HG03432 (cell line): ENCODE measurements around the gene PACS2.
A peak's percentile ranks its signal among the peaks of the same experiment; 100 is the strongest.

Source experiments
- ATAC-seq: cut with Tn5 transposase; IDR thresholded peaks from one replicate; pipeline ENCODE4 v1.9.1; 2021; ENCODE audit warnings: mild to moderate bottlenecking, moderate library complexity; ENCODE audit not compliant: unreplicated experiment

PACS2 gene

DNA sequence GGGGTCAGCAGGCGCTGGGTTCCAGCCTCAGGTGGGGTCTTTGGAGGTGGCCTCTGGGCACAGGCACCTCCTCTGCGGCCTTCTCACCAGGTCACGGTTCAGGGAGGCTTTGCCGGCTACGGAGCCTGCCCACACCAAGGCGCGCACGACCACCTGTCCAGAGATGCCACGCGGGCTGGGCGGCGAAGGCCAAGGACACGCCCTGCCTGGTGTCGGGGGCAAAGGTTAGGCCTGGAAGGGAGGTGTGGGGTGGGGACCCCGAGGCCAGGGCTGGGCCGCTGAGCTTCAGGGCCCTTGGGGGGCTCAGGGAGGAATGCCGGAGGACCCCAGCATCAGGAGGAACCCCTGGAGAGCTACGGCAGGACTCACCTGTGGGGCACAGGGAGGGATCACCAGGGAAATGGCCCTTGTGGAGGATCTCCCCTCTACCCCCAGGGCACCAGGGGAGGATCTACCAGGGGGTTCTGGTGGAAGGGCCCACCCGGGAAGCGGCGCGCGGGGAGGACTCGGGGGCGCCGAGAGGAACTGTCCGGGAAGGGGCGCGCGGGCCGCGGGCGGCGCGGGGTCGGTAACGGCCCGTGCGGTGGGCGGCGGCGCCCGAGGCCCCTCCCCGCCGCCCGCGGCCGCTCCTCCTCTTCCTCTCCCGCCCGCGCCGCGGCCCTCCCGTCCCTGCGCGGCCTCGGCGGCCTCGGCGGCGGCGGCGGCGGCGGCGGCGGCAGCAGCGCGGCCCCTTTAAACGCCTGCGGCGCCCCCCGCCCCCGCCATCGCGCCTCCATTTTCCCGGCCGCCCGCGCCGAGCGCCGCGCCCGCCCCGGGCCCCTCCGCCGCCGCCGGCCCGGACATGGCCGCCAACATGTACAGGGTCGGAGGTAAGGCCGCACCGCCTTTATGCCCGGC is 104.9 kb downstream of the PACS2 start, which contains the start of gene MTA1:
TSS of gene MTA1 (plus strand) at position 633 of the 897 bp plus-strand sequence. CDS start at position 842, 209 bp downstream.
- ATAC-seq, result peak; percentile 57

DNA sequence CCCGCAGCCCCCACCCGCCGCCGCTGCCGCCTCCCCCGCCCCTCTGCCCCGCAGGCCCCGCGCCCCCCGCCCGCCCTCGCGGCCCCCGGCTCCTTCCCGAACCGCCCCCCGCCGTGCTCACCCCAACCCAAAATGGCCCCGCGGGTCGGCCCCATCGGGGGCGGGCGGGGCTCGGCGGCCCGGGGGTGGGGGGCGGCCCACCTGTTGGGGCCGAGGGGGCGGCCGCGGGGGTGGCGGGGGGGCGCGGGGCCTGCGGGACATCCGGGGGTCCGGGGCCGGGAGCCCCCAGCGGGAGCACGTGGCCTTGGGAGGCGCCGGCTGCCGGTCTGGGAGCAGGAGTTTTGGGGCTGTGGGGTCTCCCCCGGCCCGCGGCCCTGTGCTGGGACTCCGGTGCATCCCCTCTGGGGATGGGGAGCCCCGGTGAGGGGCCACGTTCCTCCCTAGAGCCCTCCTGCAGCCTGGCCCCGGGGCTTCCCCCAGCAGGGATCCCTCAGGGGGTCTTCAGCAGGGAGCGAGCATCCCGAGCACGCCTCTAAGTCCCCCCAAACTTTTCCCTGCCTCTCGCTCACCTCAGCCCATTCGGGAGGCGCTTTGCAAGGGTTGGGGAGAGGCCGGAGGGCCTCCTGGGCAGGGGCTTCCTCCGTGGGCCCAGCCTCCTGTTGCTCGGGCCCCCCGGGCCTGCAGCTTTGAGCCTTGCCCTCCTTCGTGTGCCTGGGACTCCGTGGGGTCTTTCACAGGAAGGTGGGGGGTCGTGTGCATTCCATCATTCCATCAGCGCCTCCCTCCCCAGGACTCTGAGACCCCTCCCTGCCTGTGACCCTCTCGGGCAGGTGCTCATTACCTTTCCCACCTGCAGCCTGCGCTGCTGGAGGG is 105.8 kb downstream of the PACS2 start:
- peak; percentile 4 for ATAC-seq

DNA sequence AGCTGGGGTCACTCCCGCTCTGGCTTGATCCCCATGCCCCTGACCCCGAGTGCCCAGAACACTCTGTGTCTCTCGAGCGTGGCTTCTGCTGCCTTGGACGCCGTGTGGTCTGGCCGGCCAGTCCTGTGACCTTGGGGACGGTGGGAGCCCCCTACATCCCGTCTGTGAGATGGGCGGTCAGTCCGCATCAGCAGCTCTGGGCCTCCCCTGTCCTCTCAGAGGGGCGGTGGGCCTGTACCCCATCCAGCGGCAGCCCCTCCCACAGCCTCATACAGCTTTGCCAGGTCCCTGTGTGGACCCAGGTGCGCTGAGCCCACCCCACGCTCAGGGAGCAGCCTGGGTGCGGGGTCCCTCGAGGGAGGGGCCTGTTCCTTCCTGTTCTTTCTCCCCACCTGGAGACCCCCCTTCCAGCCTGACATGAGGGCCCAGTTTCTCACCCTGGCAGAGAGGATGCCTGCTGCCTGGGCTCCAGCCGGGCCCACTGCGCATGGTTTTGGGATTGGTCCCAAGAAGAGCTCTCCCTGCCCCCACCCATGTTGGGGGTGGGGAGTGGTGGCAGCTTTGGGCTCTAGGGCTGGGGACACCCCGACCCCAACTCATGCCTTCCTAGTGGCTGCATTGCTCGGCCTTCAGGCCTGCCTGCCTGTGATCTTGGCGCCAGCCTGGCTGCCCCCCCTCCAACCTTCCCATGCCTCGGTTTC is 106.6 kb downstream of the PACS2 start:
- no peak for ATAC-seq

DNA sequence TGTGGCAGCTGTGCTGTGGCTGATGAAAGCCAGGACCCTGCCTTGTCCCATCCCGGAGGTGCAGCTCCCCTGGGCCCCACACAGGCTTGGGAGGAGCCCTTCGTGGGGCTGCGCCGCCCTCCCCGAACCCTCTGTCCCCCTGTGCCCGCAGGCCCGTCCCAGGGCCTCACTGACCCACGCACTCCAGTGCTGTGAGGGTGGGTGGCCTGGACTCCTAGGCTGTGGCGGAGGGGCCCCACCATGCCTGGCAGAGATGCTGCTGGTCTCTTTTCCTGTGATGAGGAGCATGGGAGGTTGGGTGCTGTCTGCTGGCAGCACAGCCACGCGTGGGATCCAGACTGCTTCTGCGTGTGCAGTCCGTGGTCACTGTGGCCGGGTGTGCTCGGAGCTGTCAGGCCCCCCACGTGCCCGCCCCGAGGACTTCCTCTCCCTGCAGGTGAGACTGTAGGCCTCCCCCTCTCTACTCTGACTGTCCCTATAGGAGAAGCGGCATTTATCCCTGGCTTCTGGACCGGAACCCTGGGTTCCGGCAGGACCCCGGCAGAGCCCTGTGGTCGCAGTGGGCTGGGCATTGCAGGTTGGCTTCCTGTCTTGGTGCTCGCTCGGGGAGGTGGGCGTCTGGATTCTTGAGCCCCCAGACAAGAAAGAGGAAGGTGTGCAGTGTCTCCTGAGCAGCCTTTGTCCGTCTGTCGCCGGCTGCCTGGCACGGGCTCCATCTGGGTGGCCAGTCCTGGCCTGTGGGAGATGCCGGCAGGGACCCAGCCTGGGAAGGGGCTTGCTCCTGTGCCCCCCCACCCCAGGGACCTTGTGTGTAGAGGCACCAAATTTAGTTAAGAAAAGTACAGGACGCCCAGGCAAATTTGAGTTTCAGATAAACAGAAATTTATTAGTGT is 107.4 kb downstream of the PACS2 start:
- ATAC-seq, result no peak

DNA sequence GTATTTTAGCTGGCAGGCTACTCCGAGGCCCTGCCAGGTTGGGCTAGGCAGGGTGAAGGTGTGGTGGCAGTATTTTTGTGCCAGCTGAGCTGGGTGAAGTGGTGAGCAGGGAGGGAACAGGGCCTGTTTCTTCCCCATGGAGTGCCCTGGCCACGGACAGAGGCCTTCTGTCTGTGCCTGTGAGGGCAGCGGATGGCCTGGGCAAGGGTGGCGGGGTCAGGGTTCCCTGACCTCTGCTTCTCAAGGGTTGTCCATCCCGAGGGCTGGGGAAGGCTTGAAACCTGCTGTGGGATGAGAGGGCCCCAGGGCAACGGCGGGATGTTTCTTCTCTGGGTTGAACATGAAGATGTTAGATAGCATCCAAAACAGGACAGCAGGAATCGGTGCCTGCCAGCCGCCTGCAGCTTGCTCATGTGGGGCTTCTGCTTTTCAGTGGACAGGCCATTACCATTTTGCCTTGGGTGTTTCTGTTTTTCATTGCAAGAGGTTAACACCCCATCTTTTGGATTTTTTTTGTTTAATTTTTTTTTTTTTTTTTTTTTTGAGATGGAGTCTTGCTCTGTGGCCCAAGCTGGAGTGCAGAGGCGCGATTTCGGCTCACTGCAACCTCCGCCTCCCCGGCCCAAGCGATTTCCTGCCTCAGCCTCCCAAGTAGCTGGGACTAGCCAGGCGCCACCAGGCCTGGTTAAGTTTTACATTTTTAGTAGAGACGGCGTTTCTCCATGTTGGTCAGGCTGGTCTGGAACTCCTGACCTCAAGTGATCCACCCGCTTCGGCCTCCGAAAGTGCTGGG is 108.3 kb downstream of the PACS2 start:
- no peak for ATAC-seq

DNA sequence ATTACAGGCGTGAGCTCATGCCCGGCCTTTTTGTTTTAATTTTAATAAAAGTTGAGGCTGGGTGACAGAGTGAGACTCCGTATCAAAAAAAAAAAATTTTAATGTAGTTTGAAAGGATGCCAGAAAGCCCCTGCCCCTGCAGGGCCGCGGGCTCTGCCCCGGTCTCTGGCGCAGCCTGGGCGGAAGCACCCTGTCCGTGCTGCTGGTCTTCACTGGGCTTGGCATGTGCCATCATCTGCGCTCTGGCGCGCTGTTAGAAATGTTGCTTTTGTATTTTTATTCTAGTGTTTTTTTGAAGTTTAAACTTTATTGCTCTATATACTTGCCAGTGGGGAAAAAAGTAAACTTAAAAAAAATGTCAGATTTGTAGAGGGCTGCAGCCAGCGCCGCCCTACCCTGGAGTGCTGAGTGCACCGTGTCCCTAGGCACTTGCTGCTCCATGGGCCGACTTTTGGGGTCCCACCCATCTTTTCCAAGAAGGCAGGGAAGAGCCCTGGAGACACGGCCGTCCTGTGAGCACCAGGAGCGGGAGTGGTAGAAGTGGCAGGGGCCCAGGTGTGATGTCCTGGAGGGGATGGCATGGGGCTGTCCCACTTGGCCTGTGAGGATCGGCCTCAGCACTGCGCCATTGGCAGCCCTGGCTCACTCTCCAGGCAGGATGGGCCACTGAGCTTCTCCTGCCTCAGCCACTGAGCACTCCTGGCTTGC is 109.1 kb downstream of the PACS2 start:
- no peak for ATAC-seq

DNA sequence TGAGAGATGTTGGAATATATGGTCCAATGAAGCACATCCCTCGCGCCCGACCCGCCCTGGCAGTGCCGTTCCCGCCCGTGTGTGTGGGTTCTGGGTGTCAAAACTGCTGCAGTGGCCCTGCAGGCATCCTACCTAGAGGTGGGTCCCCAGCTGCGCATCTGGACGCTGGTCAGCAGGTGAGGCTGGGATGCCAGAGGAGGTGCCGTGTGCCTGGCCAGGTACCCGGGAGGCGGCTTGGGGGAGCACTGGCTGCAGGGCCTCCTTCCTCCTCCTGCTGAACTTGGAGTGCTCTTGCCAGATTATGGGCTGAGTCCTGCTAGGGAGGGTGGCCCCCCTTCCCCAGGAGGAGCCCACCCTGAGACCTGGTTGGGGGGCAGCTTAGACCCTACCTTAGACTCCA is 110.3 kb downstream of the PACS2 start:
- no peak for ATAC-seq

DNA sequence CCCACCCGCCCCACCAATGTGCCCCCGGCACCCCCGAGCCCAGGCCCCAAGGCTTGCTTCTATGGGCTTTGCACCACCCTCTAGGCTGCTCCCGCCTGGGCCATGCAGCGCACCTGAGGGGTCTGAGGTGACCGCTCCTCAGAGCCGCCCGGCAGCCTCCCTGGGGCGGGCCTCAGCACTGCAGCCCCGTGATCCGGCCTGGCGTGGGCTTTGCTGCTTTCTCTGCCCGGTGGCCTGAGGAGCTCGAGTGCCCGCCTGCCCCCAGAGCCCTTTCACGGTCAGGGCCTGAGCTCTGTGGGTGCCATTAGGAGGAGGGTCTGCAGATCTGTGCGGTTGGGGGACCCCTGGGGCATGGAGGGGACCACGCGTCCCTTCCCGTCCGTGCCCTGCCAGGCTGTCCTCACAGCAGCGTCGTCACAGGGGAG is 111.3 kb downstream of the PACS2 start:
- ATAC-seq, result no peak

DNA sequence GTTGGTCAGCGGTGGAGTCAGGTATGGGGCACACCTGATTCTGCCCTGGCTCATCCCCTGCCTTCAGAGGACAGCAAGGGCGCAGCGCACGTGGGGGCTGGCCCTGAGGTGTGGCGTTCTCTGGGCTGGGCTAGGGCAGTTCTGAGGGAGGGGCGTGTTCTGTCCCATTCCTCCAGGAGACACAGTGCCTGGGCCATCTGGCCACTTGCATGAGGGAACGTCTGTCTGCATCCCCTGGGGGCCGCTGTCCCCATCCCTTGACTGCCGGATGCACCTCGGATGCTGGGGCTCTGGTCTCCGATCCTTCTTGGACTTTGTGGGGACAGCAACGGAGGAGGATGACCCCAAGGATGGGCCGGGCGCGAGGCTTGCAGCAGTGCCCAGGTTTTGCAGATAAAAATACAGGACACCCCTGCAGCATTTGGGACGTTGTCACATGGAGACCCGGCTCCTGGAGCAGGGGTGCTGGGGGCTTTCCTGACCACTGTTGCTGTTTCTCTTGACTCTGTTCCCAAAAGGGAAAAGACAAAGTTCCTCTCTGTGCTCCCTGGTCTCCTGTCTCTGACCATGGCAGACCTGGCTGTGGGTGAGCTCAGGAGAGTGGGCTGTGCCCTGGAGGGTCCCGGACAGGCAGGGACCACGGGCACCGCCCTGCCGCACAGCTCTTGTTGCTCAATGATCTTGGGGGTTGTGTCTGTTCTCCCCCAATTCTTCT is 112.0 kb downstream of the PACS2 start:
- no peak for ATAC-seq

DNA sequence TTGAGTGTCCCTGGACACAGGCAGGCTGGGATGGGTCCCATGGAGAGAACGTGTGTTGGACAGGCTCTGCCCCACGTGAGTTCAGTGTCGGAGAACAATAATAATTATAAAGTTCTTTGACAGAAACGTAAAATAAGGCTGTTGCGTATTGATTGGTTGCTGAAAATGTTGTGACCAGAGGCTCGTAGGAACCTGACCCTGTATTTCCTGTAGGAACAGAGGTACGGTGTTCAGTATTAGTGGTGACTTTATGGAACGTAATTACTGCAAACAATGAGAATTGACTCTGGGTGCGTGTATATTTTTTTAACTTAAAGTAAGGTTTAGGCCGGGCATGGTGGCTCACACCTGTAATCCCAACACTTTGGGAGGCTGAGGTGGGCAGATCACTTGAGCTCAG is 112.9 kb downstream of the PACS2 start:
- no peak for ATAC-seq

DNA sequence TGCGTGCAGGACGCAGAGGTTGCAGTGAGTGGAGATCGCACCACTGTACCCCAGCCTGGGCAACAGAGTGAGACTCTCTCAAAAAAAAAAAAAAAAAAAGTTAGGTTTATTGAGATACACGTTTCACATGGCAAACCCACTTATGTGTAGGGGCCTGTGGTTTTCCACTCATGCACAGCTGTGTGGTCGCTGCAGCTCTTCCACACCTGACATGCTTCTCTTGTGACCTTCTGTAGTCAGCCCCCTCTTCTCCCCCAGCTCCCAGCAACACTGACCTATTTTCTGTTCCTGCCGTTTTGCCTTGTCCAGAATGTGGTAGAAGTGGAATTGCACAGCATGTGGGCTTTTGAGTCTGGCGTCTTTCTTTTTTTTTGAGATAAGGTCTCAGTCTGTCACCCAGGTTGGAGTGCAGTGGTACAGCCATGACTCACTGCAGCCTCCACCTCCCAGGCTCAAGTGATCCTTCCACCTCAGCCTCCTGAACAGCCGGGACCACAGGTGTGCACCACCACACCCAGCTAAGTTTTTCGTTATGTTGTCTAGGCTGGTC is 113.5 kb downstream of the PACS2 start:
- ATAC-seq, result no peak

DNA sequence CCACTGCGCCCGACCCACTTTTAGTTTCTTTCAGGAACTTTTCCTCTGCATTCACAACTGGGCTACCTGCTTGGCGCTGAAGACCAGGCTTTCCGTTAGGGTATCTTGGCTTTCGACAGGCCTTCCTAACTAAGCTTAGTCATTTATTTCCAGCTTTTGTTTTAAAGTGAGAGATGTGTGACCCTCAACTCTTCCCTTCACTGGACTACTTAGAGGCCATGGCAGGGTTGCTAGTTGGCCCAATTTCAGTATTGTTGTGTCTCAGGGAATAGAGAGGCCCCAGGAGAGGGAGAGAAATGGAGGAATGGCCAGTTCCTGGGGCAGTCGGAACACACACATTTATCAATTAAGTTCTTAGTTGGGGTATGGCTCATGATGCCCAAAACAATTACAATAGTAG is 115.5 kb downstream of the PACS2 start:
- no peak for ATAC-seq

DNA sequence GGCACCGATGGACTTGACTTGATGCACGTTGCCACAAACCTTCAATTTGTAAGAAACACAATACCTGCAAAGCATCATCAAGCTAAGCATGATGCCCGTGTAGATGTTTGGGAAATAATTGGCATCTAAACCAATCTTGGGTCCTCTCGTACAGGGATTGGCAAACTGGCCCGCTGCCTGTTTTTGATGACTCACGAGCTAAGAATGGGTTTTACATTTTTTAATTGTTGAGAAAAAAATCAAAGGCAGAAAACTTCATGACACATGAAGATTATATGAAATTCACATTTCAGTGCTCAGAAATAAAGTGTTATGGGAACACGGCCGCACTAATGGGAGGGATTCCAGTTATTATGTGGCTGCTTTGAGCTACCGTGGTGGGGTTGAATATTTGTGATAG is 116.0 kb downstream of the PACS2 start:
- ATAC-seq, result no peak

DNA sequence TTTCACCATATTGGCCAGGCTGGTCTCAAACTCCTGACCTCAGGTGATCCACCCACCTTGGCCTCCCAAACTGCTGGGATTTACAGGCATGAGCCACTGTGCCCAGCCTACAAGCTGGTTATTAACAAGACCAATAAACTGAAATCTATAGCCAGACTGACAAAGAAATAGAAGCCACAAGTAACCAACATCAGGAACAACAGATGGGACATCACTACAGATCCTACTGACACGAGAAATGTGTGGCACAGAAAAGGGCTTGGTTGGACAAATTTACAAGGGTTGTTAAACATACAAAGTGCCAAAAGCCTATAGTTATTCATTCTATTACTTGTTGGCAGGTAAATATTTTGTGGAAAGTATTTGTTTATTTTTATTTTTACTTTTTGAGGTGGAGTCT is 116.7 kb downstream of the PACS2 start:
- no peak for ATAC-seq

DNA sequence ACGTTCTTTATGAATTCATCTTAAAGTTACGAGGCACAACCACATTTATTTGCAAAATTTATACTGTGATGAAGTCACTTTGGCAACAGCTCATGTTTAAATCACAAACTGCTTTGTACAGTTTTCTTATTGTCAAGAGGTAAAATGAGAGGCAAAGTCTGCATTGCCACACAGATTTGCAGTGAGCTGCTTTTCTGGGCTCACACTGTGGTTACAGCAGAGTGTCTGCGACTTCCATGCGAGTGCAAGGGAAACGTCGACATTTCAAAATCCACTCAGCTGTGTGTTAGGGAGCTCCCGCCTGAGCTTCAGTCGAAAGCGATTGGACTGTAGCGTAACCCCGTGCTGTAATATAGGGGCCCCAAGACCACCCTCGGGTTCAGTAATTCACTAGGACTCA is 118.1 kb downstream of the PACS2 start:
- no peak for ATAC-seq

DNA sequence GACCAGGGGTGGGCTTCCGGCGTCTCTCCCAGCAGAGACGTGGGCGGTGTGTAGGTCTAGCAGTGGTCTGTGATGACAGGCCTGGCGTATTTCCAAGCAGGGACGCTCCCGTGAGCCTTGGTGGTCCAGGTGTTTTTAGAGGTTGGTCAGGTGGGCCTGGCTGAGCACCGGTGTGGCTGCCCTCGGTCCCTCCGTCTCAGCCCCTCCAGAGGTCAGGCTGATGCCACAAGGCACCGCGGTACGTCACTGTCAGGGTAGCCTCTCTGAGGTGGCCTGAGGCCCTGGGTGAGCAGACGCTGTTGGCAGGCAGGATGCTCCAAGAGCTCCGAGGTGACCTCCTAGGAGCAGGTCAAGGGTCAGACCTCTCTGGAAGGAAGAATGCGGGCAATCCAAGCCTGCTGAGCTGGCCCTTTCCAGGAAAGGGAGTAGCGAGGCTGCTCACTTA is 118.6 kb downstream of the PACS2 start:
- no peak for ATAC-seq

DNA sequence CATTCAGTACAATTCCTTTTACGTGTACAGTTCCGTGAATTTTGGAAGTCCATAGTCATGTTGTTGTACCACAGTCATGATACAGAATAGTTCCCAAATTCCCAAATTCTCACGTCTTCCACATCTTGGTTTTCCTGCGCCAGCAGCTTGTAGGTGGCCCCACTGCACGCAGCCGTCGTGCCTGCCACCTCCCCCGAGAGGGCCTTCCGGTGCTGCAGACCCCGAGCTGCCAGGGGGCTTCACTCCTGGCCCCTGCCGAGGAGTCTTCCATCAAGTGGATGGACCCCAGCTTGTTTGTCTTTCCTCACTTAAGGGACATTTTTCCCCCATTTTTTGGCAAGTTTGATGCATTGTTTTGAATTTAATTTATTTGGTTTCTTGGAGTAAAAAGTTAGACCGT is 121.9 kb downstream of the PACS2 start:
- no peak for ATAC-seq
